Dedifferentiated amniotic fluid mesenchymal stem cell (primary cell): ENCODE data around the gene LDLRAD3.

Source experiments
- DNase-seq: peaks from one replicate; pipeline ENCODE4 v3.0.0-alpha.2; 2016; ENCODE audit errors: extremely low spot score

The LDLRAD3 gene

DNA sequence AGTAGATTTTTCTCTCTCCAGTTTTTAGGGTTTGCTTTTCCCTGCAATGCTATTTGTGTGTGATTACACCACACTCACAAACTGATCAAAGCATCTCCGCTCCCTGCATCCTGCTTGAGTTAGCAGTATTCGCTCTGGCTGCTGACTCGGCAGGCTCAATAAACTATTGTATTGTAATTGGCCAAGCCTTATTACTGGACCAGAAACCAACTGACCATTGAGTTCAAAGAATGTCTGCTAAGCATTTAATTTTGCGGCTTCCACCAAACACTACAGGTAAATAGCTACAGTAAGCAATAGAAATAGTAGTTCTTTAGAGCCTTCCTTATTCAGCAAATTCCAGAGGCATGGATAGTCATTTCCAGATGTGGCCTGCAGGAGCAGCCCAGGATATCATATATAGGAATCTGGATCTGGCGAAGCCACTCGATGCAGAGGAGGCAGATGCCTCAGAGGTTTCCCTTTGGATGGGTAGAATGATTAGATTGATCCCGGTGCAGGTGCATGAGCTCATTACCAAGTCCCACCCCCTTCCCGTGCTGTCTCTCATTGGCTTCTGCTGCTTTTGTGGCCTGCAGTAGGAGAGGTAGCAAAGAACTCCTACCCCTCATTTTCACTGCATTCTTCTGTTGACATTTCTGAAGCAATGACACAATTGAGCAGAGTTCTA, 268.0 kb downstream of the LDLRAD3 start:
- DNase-seq, result no peak

DNA sequence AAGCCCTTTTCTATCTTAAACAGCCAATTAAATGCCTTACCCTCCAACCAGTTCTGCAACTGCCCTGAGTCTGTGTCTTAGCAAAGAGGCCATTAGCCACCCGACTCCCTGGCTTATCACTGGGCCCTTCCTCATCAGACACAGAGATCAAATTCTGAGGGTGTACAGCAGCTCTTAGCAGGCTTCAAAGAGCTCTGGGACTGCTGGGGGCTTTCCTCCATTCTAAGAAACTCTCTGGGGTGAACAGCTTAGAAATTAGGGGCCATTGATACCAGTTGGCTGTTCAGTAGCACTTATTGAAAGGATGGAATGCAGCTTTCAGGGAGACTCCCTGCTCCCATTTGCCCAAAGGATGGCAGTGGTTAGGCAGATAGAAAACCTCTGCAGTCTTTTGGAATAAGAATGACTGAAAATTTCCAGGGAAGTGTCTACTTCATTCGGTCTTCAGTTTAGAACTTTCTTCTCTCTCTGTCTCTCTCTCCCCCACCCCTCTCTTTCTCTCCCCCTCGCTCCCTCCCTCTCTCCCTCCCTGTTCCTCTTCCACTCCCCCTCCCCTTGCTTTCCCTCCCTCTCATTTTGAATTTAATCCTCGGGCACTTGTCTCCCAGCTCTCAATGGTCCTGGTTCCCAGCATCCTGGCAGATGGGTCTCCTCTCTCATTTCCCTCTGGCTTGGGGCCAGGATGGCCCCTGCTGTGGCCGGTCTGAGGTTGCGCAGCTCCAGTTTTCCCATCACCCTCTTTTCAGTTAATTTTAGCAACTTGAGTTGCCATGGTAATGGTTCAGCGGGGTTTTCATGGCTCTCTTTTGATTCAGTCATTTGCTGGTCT, 268.9 kb downstream of the LDLRAD3 start:
- DNase-seq, result no peak

DNA sequence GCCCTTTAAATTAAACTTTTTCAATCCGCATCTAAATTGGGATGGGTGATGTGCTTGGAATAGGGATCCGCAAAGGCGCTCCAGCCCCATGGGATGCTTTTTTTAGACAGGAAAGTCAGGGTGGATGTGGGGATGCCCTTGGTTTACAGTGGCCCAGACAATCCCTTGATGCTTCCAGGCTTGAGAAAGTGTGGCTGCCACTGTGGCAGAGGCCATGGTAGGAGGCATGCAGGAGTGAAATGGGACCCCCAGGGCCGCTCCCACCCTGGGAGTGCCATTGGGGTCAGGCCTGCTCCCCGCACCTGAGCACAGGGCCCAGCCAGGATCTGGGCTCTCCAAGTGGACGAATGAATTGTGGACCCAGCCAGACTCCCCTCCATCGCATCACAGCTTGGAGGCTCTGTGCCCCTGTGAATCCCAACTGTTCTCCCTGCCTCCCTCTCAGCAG, 269.6 kb downstream of the LDLRAD3 start:
- DNase-seq, result no peak

DNA sequence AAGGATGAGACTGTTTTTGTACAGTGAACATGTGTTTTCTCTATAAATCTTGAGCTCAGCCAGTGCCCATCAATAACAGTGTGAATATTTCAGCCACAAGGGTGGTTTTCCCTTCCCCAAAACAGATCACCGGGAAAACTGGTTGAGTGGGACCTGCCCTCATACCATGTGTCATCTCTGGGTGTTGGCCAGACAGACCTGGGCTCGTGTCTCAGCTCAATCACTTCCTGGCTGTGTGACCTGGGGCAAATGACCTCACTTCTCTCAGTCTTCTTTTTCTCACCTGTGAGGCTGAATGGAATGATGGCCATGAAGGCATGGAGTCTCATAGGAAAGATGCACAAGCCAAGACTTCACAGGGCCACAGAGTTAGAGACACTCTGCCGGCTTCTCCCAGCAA, 270.6 kb downstream of the LDLRAD3 start:
- no peak for DNase-seq

GRCh38 chr11:36214976-36215692, 271.3 kb downstream of the LDLRAD3 start:
- DNase-seq, result no peak

GRCh38 chr11:36215693-36216060, 271.8 kb downstream of the LDLRAD3 start:
- no peak for DNase-seq

GRCh38 chr11:36216061-36216615, 272.3 kb downstream of the LDLRAD3 start:
- DNase-seq, result no peak

DNA sequence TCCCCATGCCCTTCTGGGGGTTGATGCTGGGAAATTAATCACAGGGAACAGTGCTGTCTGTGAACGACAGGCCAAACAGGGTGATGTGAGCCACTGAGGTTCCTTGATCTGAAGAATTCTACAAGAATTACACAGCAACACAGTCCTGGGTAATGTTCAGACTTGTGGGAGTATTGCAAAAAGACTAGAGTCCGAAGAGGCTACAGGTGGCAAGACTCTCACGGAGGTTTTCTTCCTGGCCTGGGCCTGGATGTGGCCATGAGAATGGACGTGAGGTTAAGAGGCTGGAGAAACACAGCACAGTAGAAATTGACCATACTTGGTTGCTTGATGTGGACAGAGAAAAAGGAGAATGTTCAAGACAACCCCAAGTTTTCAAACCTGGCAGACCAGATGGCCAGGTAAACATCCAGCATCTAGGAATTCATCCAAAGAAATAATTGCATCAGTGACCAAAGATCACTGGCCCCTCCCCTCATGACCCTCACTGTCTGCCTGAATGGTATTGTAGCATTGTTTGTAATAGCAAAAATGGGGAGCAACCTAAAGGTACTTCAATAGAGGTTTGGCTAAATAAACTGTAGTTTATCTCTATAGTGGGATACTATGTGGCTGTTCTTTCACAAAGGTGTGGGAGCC, 274.5 kb downstream of the LDLRAD3 start:
- no peak for DNase-seq

DNA sequence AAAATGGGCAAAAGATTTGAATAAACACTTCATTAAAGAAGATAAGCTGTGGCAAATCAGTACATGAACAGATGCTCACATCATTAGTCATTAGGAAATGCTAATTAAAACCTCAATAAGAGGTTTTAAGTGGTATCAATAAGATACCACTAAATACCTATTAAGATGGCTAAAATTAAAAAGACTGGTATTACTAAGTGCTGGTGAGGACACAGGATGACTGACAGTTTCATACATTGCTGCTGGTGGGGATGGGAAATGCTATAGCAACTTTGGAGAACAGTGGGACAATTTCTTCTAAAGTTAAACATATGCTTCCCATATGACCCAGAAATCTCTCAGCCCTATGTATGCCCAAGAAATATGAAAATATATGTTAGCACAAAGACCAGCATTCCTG, 276.1 kb downstream of the LDLRAD3 start:
- DNase-seq, result no peak

GRCh38 chr11:36222831-36223635, 279.2 kb downstream of the LDLRAD3 start:
- DNase-seq, result no peak

GRCh38 chr11:36224209-36224882, 280.5 kb downstream of the LDLRAD3 start:
- no peak for DNase-seq

DNA sequence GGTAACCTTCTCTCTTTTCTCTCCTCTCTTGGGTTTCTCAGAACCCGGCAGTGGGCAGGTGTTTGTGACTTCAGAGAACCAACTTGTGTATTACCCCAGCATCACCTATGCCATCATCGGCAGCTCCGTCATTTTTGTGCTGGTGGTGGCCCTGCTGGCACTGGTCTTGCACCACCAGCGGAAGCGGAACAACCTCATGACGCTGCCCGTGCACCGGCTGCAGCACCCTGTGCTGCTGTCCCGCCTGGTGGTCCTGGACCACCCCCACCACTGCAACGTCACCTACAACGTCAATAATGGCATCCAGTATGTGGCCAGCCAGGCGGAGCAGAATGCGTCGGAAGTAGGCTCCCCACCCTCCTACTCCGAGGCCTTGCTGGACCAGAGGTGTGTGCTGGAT, 283.2 kb downstream of the LDLRAD3 start:
- DNase-seq, result no peak

DNA sequence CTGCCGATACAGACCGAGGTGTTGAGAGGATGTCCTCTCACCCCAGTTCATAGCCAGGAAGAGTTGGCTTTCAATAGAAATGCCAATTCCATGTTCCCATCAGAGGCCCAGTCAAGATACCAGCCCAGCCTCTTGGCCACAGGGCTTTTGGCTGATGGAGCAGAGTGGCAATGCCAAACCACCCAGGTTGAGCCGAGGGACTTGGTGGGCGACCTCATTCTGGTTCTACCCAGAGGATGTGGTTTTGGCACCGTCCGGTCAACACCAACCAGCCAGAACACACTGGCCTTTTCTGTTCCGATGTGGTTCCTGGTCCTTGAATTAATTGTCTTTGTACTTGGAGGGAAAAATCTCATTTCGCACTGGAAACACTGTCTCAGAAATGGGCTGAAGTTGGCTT, 284.8 kb downstream of the LDLRAD3 start:
- no peak for DNase-seq

- DNase-seq, result no peak
Measured at GRCh38 chr11:36229091-36229705, 285.3 kb downstream of the LDLRAD3 start.

DNA sequence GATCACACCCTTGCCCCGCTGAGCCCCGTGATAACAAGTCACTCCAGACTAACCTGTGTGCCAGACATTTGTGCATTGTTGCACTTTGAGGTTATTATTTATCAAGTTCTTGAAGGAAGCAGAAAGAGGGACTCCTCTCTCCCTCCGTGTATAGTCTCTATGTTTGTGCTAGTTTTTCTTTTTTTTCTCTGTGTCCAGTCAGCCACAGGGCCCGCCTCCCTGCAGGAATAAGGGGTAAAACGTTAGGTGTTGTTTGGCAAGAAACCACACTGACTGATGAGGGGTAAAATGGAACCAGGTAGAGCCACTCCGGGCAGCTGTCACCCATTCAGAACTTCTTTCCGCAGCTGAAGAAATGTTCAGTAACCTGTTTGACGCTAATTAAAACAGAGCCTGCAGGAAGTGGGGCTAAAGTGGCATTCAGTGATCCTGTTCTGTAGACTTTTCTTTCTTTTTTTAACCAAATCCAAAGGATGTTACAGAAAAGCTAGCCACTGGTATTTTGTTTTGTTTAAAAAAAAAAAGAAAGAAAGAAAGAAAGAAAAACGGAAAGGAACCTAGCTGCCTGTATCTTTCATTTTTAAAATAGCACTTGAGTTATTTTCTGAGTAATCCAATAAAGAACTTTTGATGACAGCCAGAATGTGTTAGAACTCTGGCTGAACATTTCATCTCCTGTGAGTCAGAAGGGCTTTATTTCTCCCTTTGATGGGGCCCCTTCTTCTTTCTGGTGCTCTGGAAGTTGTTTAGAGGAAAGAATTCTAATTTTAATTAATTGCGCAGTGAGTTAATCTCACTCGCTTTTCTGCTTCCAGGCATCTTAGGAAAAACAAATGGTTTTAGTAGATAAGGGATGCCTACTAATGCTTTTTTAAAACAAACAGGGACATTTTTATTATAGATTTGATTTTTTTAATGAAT, 287.2 kb downstream of the LDLRAD3 start:
- DNase-seq, result peak; percentile 47

DNA sequence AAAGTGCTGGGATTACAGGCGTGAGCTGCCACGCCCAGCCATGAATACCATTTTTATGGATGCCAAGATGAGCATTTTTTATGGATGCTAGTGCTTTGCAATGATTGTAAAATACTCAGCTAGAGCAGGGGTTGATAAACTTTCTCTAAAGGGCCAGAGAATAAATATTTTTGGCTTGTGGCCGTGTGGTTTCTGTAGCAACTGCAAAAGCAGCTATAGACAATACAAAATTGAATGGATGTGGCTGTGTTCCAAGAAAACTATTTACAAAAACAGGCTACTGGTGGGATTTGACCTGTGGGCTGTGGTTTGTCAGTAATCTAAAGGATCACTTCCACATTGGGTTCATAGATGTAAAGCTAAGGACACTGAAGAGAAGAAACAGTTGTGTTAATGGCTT, 289.3 kb downstream of the LDLRAD3 start:
- no peak for DNase-seq

DNA sequence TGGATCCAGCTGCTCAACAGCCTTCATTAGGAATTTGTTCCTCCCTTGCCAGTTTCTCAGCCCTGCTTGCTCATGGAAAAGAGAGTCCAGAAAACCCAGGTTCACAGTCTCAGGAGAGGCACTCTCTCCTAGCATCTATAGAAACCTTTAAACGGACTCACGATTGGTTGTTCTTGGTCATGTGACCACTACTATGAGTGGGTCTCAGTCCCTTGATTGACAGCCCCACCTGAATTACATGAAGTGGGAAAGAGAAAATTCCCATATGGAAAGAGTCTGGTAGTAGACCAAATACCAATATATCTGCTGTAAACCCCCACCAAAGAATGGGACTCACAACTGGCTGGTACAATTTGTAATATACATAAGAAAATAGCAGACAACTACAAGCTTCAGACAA, 291.0 kb downstream of the LDLRAD3 start:
- no peak for DNase-seq

DNA sequence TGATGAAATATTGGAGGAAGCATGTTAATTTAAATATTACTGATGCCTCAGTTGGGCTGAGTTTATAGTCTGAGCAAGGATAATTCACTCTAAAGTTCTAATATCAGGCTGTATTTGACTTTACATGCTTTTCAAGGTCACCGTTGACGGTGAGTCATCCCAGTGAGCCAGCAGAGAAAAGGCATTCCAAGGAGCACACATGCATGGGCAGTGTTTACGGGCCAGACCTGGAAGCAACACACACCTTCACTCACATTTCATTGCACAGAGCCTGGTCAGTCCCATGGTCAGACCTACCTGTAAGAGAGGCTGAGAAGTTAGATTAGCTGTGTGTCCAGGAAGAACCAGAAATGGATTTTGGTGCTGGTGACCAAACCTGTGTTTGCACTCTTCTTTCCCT, 291.9 kb downstream of the LDLRAD3 start:
- no peak for DNase-seq

DNA sequence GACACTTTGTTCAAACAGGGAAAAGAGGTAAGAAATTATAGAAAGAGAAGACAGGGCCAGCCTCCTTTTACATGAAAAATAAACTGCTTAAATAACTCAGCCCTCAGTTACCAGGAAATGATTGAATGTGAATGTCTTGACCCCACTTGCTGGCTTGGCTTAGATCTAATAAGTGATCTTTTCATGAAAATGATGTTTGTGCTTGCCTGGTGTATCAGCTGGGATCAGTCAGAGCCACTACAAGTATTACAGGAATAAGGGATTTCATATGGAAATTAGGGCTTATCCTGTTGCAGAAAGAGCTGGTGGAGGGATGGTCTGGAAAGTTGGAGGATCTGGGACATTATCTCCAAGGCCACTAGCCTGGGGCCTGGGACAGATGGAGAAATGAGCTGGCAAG, 293.5 kb downstream of the LDLRAD3 start:
- no peak for DNase-seq
